ENCODE results near the gene PRSS16. TPM values are rescaled to one million over a fixed set of nuclear protein-coding genes. Genes with fewer than 3 reads are reported as not detected.

The PRSS16 gene
- total and polyA plus RNA-seq, 9 of the 15 experiments (the other 6 are each of a cell fraction or from before 2014, with no cell fraction given): 4.5 to 21.3 (median 12.1) TPM

GRCh38 chr6:27296106-27296783, 48.7 kb downstream of the PRSS16 start (continued):
- TF ChIP-seq AFF1 (IDR thresholded peaks at IDR 0.05; ENCODE audit: low read depth in 1 of 2, partially characterized antibody in 2 of 2) (peak in 1 of 2 experiments; percentile 58), TAF1 (IDR thresholded peaks at IDR 0.05; ENCODE audit: control insufficient read depth, extremely low read depth, insufficient read depth, low read length, severe bottlenecking) (no peak), SMARCE1 (IDR thresholded peaks at IDR 0.05) (peak; percentile 41; the same call in 1 of the 2 replicates), ZNF699 (CRISPR knock-in tag; IDR thresholded peaks at IDR 0.05; ENCODE audit: insufficient replicate concordance) (no peak), KDM2B (CRISPR knock-in tag; IDR thresholded peaks at IDR 0.05) (no peak), PKNOX1 (IDR thresholded peaks at IDR 0.05) (peak; percentile 56; the same call in 1 of the 2 replicates), ZNF253 (CRISPR knock-in tag; conservative IDR thresholded peaks at IDR 0.05) (no peak), ZNF696 (CRISPR knock-in tag; conservative IDR thresholded peaks at IDR 0.05) (no peak), ZNF511 (CRISPR knock-in tag; IDR thresholded peaks at IDR 0.05) (no peak; the same call in 1 of the 2 replicates), BMI1 (IDR thresholded peaks at IDR 0.05; ENCODE audit: low read length) (no peak), CREB5 (CRISPR knock-in tag; IDR thresholded peaks at IDR 0.05) (no peak), RB1 (IDR thresholded peaks at IDR 0.05; ENCODE audit: low read depth) (no peak), NRF1 (conservative IDR thresholded peaks at IDR 0.05 in 1 of 2, IDR thresholded peaks at IDR 0.05 in 1 of 2) (no peak), CHCHD3 (CRISPR knock-in tag; IDR thresholded peaks at IDR 0.05) (no peak), ZNF133 (CRISPR knock-in tag; IDR thresholded peaks at IDR 0.05) (no peak), ZNF444 (CRISPR knock-in tag; IDR thresholded peaks at IDR 0.05) (no peak), MCM7 (IDR thresholded peaks at IDR 0.05) (no peak), TFAP4 (CRISPR knock-in tag; IDR thresholded peaks at IDR 0.05; ENCODE audit: borderline replicate concordance) (peak; percentile 20; the same call in 1 of the 2 replicates), TOE1 (IDR thresholded peaks at IDR 0.05; ENCODE audit: borderline replicate concordance) (no peak), TOE1 (CRISPR knock-in tag; IDR thresholded peaks at IDR 0.05; ENCODE audit: borderline replicate concordance, low read depth) (no peak)

All from K562 (cell line).